HG02938 (cell line): ENCODE results near the gene MRPL17.
"Not testable (repeated sequence)": the region's sequence is repeated elsewhere in the genome, so short reads cannot be mapped to it uniquely, and the experiment has no call there.

Experiments
- ATAC-seq: cut with Tn5 transposase; IDR thresholded peaks from one replicate; pipeline ENCODE4 v1.9.1; 2021; ENCODE audit warnings: mild to moderate bottlenecking, moderate library complexity; ENCODE audit not compliant: unreplicated experiment

The MRPL17 gene

DNA sequence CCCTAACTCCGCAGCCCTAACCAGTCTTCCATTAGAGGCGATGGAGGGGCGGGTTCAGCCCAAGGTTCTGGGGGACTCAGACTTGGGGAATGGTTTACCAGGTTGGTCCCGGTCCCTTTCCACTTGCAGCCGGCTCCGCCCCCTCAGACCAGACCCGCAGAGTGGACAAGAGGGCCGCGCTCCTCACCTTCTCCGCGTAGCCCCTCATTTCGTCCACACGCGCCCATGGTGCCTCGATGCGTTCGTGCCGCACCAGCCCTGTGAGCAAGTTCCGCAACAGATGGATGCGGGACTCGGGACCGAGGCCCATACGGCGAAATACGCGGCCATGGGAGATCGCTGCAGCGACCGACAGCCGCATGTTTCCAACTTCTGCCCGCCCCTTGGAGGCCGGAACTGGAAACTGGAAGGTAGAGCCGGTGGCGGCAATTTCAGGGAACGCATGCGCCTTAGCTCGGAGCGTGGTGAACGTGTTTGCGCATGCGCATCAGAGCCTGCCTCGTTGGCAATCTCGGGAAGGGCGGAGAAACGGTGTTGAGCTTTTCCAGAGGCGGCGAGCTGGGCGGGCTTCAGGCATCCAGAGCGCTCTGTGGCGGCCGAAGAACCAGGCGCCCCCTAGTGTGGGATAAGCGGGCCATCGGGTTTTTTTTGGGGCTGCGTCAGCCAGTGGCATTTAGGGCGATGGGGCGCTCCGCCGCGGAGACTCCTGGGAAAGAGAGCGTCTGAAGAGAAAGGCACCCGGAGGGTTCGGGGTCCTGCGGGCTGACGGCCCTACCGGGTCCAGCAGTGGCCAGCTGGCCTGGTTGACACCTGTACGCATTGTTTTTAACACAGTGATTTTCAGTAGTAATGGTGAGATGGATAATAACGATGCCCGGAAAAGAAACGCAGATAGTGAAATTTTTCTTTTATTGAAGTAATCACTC, at the start of gene MRPL17:
Gene MRPL17 (minus strand): TSS at position 405 of the 926 bp plus-strand sequence. CDS start 44 bp downstream, at position 361.
- peak; percentile 92 for ATAC-seq

DNA sequence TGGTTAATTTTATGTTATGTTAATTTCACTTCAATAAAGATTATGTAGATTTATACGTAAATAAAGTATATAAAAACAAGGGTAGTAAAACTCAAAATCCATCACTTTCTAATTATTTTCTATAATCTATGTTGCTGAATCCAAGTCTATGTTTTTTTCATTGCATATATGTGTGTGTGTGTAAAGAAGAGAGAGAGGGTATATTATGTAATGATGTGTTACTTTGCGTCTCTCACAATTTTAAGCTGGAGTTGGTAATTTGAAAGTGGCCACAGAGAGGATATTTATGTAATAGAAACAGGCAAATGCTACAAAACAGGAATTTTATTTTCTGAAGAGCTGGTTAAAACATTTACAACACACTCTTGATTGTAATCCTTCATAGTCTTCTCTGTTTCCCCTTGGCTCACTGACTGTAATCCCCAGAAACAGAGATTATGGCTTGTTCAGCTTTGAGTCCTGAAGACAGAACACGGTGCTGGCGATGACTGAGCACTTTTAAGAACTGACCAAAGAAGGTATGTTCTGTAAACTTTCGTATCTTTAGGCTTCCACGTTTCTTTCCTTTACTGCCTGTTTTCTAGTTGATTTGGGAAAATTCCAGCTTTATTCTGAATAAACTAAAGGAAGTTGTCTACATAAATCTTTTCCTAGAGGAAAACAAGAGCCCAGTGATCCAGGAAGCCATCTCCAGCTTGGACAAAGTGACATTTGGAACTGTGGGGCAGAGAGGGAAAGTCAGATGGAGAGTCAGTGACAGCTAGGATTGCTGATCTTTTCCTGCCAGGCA, 45.0 kb upstream of the MRPL17 start:
- ATAC-seq = no peak

DNA sequence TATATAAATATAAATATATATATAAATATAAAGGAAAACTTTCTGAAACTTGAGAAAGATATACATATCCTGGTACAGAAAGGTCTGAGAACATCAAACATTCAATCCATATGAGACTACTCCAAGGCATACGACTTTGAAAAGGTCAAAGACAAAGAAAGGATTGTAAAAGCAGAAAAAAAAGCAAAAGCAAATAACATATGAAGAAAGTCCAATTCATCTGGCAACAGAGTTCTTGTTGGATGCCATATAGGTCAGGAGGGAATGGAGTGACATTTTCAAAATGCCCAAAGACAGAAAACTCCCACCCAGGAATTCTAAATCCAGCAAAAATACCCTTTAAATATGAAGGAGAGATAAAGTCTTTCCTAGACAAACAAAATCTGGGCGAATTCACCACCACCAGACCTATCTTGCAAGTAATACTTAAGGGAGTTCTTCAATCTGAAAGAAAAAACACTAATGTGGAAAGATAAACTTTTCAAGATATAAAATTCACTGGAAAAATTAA, 42.3 kb upstream of the MRPL17 start:
- ATAC-seq = no peak

DNA sequence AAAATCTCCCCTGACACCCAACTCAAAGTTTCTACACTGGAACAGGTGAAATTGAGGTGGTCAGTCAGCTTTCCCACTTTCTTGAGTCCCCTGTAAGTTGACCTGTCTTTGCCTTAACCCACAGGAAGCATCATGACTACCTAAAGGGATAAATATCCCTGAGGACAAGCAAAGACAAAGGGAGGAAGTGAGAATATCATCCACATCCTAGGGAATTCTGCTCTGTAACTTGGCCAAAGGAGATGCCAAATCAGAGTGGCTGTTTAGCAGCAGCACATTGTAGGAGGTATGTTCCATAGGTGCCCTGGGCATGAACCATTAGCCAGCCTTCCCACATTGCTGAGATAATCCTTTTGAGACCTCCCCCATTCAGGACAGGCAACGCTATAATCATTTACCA, 40.9 kb upstream of the MRPL17 start:
- ATAC-seq = no peak

DNA sequence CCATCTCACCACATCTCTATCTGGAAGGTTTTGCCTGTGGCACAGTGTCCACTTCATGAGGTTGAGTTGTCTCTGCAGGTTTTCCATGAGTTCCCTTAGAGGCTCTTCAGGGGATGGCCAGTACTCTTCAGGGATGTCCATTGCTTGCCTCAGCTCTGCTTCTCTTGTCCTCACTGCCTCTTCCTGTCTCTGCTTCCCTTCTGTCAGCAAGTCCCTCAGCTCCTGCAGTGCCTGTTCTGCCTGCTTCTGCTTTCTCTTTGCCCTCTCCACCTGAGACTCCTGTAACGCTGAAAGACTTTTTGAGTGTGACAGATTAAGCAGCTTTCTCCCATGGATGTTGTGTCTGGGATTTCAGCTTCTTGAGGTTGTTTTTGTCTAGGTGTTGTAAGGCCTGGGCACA, 38.2 kb upstream of the MRPL17 start:
- no peak for ATAC-seq

DNA sequence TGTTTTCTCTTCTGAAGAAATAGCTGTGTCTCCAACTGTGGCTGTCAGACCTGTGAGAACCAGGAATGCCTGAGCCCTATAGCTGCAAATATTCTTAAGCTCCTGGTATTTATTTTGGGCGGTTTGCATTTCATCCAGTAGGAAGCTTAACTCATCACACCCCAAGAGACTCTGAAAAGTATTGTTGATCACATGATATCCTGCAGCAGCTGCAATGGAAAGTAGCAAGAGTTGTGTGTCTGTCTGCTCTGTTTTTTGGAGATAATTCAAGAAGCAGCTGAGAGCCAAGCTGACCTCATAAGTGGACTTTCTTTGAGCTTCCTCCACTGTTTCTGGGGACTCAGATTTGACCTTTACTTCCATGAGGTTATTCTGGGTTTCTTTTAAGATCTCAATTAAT, 36.4 kb upstream of the MRPL17 start:
- no peak for ATAC-seq

DNA sequence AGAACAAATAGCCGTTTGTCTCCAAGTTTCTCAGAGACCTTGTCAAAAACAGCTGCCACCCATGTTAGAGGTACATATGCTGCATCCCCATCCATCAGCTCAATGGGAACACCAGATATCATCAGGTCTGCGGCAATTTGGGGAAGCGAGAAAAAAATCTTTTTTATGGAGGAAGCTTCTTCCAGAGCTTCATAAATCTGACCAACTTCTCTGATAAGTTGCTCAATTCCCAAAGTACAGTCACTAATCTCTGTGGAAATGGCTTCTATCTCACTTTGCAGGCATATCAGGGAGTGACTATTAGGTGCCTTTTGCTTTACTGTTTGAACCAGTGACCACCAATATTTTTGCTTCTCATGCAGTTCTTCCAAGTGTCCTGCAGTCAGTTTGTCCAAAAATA, 34.3 kb upstream of the MRPL17 start:
- no peak for ATAC-seq

DNA sequence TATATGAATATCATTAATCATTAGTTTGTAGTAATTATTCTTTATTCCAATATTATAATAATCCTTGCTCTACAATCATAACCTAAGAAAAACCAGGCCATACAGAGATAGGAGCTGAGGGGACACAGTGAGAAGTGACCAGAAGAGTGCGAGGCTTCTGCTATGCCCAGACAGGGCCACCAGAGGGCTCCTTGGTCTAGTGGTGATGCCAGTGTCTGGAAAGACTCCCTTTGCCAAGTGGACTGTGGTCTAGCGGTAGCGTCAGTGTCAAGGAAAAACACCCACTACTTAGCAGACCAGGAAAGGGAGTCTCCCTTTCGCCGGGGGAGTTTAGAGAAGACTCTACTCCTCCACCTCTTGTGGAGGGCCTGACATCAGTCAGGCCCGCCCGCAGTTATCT, 28.4 kb upstream of the MRPL17 start:
- not testable (repeated sequence) for ATAC-seq

DNA sequence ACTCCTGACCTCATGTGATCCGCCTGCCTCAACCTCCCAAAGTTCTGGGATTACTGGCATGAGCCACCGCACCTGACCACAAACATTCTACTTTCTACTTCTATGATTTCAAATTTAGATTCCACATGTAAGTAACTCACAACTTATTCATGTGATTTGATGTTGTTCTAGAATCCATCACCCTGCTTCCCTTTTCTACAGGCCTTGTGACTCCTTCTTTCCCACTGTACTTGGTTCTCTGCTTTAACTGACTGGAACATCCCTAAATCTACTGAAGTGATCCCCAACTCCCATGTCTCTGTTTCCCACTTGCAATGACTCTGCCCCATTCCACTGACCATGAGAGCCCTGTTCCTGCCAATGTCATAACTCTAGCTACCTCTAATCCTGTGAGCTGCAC, 25.7 kb upstream of the MRPL17 start:
- no peak for ATAC-seq

DNA sequence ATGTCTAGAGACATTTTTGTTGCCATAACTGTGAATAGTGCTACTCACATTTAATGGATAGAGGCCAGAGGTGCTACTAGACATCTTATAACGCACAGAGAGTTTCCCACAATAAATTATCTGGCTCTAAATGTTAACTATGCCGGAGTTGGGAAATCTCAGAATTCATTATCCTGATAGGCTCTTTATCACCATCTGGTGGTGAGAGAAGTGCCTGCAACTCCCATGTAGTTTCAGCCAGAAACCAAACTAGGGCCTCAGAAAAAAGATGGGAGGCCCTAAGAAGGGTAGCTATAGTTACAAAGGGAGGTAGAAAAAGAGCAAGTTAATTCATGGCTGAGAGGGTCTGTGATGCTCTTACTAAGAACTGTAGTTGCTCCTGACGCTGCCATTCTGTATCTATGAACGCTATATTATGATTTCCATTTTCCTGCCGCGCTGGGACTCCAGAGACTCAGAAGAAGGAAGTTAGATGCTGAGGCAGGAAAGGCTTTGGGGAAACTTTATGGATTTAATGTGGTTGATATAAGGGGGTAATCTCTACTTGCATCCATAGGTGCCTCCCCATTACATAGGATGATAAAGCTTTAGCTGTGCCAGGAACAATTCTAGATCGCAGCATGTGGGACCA, 22.9 kb upstream of the MRPL17 start:
- no peak for ATAC-seq

DNA sequence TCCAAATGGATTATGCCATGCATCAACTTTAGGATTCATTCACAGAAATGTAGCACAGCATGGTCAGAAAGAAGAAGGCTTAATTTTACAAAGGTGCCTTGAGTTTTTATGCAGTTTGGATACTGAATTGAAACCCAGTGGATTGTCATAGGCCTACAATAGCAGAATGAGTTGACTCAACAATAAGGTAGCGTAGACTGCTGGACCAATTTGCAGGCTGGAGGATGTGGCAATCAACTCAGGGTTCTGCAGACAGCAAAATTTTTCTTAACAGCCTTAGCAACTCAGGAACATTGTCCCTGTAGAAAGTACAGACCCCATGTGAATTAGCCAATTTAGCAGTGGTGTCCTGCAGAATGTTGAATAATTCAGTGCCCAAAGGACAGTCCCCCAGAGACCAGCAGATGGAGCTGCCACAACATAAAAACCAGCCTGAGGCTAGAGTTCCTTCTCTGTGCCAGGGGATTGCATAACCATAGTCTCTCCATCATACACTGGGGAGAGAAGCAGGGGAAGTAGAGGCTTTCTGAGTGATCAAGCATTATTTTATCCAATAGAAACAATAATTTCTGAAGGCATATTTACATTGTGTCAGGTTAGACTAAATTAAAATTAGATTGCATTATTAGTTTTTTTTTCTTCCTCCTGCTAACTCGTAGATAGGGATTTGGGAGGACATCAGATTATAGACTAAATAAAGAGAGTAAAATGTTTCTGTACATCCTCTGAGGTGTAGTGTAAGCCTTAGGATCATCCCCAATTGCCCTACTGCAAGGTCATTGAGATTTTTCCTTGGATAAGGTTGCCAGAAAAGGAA, 20.3 kb upstream of the MRPL17 start:
- no peak for ATAC-seq

DNA sequence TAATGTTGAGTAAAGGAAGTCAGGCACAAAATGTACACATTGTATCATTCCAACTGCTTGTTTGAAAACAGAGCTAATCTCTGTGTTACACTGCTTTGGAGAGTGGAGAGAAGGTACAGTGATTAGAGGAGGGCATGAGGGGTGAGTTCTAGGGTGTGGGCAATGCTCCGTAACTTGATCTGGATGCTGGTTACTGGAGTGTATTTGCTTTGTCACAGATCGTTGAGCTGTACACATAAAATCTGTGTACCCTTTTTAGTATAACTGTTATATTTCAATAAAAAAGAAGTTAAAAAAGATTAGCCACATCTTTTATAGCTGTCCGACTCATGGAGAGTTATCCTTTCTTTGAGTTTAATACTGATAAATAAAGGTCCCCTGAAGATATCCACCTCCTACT, 18.8 kb upstream of the MRPL17 start:
- not testable (repeated sequence) for ATAC-seq

DNA sequence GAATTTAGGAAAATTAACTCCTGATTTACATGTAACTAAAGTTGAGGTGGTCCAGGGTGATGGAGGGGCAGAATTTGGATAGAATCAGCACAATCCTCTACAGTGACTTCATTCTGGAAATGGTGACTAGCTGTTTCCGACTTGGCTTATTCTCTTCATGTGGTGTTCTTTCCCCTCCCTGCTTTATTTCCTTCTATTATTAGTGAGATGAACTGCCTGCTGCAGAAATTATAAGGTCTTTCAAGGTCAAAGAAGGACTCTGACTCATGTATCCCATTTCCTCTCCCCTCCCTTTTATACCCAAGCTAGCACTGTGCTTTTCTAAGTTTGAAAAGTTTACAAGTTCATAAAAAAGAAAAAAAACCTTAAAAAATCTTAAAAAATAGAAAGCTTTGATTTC, 12.2 kb upstream of the MRPL17 start:
- no peak for ATAC-seq

DNA sequence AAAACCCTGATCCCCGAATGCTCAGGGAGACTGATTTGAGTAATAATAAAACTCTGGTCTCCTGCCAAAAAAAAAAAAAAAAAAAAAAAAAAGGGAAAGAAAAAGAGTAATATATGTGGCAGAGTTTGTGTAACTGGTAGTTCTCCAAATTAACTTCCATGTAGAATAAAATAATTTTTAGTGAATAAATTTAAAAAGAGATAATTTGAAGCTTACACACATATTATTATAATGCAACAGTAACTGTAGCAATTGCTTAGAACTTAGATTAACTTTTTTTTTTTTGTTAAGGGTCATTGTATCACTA, 11.0 kb upstream of the MRPL17 start:
- no peak for ATAC-seq

DNA sequence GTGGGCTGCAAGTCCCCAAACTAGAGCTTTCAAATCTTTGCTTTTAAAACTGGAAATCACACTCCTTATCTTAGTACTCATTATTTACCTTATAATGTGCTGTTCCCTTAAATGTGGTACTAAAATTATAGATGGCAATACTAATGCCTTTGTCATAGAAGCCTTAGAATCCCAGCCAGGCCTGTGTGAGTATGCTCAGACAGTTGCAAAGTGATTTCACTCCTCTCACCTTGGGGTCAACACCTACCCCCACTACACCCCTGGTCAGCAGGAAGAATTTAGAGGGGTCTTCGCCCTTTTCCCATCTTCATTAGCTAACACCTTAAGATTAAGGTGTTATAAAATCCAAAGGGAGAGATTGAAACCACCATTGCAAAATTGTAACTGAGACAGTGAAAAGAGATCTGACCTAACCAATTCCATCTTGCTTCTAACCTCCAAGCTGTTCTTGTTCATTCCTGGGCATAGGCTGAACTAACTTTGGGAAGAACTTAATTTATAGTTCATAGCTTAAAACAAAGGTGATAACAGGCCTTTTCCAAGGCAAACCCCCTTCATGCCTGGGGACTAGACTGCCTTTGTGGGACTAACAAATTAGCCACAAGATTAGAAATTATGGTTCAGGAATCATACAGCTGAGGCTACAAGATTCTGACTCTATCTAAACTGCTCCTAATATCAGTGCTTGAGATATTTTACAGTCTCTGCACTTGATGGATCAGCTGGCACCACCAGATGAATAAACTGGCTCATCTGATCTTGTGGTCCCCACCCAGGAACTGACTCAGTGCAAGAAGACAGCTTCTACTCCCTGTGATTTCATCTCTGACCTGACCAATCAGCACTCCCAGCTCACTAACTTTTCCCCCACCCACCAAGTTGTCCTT, 10.4 kb upstream of the MRPL17 start:
- no peak for ATAC-seq

DNA sequence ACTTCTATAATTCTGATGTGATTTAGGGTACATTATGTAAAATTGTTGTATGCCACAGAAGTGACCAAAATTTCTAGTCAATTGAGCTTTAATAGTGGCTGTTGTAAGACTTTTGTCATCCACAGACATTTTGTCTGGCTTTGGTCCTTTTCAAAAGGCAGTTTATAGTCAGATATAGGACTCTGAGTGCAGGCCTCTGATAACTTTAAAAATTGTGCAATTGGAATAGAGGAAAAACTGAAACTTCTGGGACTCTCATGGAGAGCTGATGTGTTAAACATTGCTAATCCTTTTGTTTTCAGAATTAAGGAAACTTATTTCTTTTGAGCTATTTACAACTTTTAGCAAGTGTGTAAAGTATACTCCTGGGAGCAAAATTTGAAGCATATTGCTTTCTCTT, 9.0 kb upstream of the MRPL17 start:
- no peak for ATAC-seq

DNA sequence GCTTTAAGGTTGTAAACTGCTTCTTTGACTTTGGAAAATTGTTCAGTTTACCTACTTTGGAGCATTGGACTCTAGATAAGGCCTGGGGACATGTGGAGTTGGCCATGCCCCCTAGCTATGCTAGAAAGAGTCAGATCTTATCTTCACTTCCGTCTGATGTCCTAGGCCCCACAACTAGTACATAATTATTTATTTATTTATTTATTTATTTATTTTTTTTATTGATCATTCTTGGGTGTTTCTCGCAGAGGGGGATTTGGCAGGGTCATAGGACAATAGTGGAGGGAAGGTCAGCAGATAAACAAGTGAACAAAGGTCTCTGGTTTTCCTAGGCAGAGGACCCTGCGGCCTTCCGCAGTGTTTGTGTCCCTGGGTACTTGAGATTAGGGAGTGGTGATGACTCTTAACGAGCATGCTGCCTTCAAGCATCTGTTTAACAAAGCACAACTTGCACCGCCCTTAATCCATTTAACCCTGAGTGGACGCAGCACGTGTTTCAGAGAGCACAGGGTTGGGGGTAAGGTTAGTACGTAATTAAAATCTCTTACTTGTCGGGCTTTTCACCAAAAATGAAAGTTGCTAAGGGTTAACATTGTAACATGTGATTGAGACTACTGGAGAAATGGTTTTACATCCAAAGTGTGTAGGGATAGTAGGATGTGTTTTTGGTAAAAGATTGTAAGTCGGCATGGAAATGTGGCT, 7.4 kb upstream of the MRPL17 start:
- ATAC-seq = not testable (repeated sequence)

DNA sequence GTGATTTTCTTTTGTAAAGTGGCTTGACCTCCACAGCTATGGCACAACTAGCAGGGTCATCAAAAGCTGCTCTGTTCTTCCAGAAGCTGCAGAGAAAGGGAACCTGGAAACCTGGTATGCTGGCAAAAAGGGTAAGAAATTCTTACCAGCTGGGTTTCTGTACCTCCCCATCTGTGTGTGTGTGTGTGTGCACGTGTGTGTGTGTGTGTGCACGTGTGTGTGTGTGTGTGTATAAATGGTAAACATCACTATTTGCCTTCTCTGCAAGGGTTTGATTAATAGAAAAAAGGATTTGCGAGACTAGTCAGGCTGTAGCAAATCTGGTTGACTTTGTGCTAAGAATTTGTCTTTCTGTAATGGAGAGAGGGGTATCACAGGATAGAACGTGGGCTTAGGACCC, 4.7 kb upstream of the MRPL17 start:
- ATAC-seq = no peak

DNA sequence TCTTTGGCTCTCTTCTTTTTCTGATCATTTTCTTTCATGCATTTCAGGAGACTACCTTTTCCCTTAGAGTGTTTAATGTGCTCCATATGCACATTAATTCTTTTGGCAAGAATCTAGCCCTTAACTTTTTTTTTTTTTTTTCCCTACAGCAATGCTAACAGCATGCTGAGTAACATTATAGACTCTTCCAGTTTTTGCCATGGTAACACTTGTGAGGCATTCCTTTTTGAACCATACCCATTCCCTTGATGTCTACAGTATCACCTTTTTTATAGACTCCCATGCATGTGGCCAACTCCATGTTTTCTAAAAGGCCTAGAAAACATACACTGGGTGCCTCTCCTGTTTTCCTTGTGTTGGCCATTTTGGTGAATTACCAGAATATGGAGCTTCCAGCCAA, 2.9 kb upstream of the MRPL17 start:
- no peak for ATAC-seq
